Ecto neural progenitor cell (in vitro differentiated cells): ENCODE data around the gene PDZD2.
A peak's percentile ranks its signal among the peaks of the same experiment; 100 is the strongest.
"Not testable (repeated sequence)": the region's sequence is repeated elsewhere in the genome, so short reads cannot be mapped to it uniquely, and the experiment has no call there.

Experiments used
- DNase-seq: peaks from one replicate; pipeline ENCODE4 v3.0.0-alpha.2; 2018; ENCODE audit warnings: low spot score

Gene PDZD2

GRCh38 chr5:31770132-31770720, 131.3 kb downstream of the PDZD2 start:
- no peak for DNase-seq

- DNase-seq = no peak
Measured at GRCh38 chr5:31770998-31771397, 132.1 kb downstream of the PDZD2 start.

DNA sequence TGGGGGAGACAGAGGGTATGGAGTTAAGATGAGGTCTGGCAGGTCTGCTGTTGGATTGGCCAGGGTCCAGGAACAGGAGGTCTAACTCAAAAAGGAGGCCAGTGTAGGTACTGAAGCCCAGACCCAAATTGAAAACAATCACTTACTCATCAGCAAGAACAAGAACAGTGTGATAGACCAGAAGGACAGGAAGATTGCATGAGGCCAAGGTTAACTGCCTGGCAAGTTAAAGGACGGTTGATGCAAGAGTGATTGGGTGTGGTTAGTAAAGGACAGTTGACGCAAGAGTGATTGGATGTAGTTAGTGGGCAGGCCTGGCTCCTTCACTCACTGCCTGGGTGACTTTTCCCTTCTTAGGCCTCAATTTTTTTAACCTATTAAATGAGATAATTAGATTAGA, 132.6 kb downstream of the PDZD2 start:
- DNase-seq = no peak

DNA sequence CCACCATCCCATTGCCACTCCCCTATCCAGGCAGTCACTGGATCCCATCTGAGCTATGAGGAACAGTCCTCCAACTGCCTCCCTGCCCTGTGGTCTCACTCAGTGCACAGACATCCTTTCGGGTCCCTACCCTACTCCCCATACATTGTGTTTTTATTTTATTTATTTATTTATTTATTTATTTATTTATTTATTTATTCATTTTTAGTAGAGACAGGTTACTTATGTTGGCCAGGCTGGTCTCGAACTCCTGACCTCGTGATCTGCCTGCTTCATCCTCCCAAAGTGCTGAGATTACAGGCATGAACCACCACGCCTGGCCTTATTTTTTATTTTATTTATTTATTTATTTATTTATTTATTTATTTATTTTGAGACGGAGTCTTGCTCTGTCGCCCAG, 137.4 kb downstream of the PDZD2 start:
- not testable (repeated sequence) for DNase-seq

- DNase-seq = no peak
Measured at GRCh38 chr5:31776976-31777651, 138.2 kb downstream of the PDZD2 start.

DNA sequence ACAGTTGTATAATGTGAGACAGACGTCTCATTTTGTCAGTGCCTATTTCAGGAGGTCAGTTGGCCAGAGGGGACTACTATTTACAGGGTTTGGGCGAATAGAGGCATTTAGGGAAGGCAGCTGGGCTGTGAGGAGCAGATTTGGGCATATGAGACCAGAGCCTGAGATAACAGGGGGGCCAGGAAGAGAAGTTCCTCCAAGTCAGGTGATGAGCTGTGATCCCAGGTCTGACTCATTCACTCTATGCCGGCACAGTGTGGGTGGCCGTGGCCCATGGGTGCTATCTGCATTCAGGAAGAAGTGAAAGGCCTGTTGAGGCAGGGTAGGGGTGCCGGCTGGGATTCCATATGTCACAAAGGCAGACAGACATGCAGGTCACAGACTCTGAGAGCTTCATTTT, 142.8 kb downstream of the PDZD2 start:
- no peak for DNase-seq

DNA sequence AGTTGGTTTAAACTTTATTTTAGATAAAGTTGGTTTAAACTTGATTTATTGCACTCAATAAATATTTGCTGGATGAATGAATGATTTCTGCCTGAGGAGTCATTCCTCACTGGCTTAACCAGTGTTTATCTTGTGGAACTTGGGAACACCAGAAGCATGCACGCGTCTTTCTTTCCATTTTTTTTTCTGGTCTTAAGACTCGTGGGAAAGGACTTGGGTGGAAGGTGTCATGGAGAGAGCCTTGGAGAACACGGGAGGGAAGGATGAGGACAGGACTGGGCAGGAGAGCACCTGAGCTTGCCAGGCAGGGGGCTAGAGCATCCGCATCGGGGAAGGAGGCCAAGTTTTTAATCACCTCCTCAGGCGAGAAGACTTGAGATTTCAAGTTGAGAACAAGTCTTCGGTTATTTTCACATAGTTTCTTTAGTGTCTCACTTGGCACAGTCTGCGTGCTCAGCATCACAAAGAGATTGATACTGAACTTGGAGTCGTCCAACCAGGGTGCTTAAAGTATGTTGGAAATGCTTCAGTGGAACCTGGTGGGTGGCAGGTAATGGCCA, 144.2 kb downstream of the PDZD2 start:
- no peak for DNase-seq

DNA sequence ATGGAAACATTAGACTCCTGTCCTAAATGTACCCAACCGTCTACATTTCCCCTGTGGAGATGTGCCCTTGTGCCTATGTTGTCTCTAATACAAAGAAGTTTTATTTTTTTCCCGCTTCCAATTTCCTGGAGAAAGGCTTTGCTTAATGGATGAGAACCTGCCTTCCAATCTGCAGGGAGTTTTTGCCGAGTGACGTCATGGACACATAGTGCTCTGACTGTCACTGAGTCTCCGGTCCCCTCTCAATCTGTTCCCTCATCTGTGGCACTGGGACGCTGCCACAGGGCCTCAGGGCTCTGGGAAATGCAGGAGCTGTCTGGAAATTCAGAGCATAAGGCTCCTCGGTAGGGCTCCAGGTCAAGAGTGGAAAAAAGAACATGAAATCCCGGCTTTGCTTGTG, 144.8 kb downstream of the PDZD2 start:
- no peak for DNase-seq

- no peak for DNase-seq
Measured at GRCh38 chr5:31786090-31786631, 147.2 kb downstream of the PDZD2 start.

GRCh38 chr5:31794009-31794408, 155.1 kb downstream of the PDZD2 start:
- DNase-seq = no peak

DNA sequence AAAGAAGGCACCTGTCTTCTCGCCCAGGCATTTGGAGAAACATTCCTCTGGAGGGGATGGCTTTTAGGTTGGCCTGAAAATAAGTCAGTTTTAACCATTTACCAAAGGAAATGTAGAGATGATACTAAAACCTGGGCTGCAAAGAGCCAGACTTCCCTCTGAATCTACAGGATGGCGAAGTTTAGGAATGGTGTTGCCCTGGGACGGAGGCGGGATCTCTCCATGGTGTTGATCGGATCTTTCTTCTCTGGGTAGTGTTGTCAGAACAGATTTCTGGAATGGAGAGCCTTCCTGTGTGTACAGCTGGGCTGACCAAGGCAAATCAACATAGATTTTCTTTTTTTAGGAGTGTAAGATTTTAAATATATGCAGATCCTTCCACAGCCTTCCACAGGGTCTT, 159.2 kb downstream of the PDZD2 start:
- no peak for DNase-seq

GRCh38 chr5:31800351-31800750, 161.4 kb downstream of the PDZD2 start:
- no peak for DNase-seq

- no peak for DNase-seq
Measured at GRCh38 chr5:31805785-31806400, 167.0 kb downstream of the PDZD2 start.

- DNase-seq = no peak
Measured at GRCh38 chr5:31806561-31806960, 167.6 kb downstream of the PDZD2 start.

DNA sequence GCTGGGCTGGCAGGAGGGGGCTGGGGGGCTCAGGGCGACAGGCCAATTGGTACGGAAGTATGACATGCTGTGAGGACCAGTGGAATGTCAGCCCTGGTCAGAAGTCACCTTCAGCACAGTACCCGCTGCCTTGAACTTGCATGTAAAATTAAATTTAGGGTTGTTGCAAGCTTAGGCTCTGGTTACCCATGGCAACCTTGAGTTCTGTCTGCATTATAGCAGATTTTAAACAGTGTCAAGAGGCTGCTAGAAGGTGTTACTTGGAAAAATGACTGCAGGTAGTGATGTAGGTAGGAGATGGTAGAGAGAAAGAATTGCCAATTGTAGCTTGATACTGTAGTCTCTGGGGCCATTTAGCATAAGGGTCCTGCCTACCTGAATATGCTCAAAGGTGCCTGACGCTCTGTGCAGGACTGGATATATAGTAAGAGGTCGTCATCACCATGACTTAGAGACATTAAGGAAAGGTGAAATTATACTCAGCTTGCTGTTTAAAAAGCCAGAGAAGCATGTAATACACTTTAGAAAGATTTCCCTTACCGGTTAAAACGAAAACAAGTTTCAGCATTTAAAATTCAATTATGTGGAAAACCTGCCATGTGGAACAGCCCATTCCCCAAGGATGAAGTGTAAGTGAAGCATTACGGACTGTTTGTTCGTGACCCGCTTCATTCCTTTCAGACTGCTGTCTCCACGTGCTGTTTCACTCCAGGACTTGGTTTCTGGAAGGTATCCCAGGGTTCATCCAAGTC, 169.0 kb downstream of the PDZD2 start:
- no peak for DNase-seq

GRCh38 chr5:31809050-31809870, 170.3 kb downstream of the PDZD2 start:
- peak; percentile 79 for DNase-seq

GRCh38 chr5:31811210-31811609, 172.3 kb downstream of the PDZD2 start:
- no peak for DNase-seq

- no peak for DNase-seq
Measured at GRCh38 chr5:31815376-31815775, 176.4 kb downstream of the PDZD2 start.

DNA sequence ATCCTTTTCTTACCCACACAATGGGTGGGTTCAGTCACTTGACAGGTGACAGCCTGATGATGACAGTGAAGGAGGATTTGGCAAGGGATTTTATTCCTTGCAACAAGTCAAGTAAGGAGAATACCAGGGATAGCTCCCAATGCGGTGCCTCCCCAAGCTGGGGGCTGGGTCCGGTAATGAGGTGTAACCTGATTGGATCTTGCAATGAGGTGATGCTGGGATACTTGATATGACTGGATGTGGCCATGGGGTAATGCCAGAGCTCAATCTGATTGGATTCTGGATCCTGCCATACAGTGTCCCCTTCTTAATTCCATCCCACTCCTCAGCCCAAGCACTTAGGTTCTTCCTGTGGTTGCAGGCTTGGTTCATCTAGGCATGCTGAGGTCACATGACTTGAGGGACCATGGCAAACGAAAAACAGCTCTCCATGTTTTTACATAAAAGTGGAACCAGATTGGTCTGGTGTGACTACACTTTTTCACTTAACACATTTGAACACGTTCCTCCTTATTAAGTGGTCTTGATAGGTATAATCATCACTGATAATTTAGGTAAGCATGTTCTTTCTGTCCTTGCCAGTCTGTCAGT, 181.1 kb downstream of the PDZD2 start:
- no peak for DNase-seq

- DNase-seq = no peak
Measured at GRCh38 chr5:31823472-31823871, 184.5 kb downstream of the PDZD2 start.
